Fibroblast of upper back skin (primary cell): ENCODE measurements around the gene DOCK10.

ENCODE experiments used
- DNase-seq: peaks from one replicate; pipeline ENCODE4 v3.0.0-alpha.2; 2013

The DOCK10 gene

GRCh38 chr2:225040856-225041206 is 1.4 kb downstream of the DOCK10 start:
- DNase-seq, result no peak

GRCh38 chr2:225040142-225040541 is 2.1 kb downstream of the DOCK10 start:
- peak; percentile 46 for DNase-seq

- no peak for DNase-seq
Measured at GRCh38 chr2:225038231-225038523, 4.1 kb downstream of the DOCK10 start.

- DNase-seq, result peak; percentile 60
Measured at GRCh38 chr2:225037415-225038230, 4.6 kb downstream of the DOCK10 start.

- no peak for DNase-seq
Measured at GRCh38 chr2:225036431-225036830, 5.8 kb downstream of the DOCK10 start.

- DNase-seq, result no peak
Measured at GRCh38 chr2:225033440-225034318, 8.6 kb downstream of the DOCK10 start.

- no peak for DNase-seq
Measured at GRCh38 chr2:225032246-225032645, 10.0 kb downstream of the DOCK10 start.

- no peak for DNase-seq
Measured at GRCh38 chr2:225031599-225031998, 10.7 kb downstream of the DOCK10 start.

- no peak for DNase-seq
Measured at GRCh38 chr2:225030893-225031292, 11.4 kb downstream of the DOCK10 start.

GRCh38 chr2:225030203-225030602 is 12.1 kb downstream of the DOCK10 start:
- no peak for DNase-seq

GRCh38 chr2:225028572-225028971 is 13.7 kb downstream of the DOCK10 start:
- no peak for DNase-seq

- no peak for DNase-seq
Measured at GRCh38 chr2:225027061-225027762, 15.1 kb downstream of the DOCK10 start.

GRCh38 chr2:225025917-225026571 is 16.2 kb downstream of the DOCK10 start:
- peak; percentile 96 for DNase-seq

GRCh38 chr2:225022188-225022587 is 20.1 kb downstream of the DOCK10 start:
- no peak for DNase-seq

- peak; percentile 71 for DNase-seq
Measured at GRCh38 chr2:225020168-225020849, 22.0 kb downstream of the DOCK10 start.

GRCh38 chr2:225019105-225019504 is 23.2 kb downstream of the DOCK10 start:
- no peak for DNase-seq

GRCh38 chr2:225017713-225018112 is 24.6 kb downstream of the DOCK10 start:
- peak; percentile 67 for DNase-seq

GRCh38 chr2:225017098-225017685 is 25.1 kb downstream of the DOCK10 start:
- no peak for DNase-seq

GRCh38 chr2:225013425-225014365 is 28.6 kb downstream of the DOCK10 start:
- DNase-seq, result no peak

- no peak for DNase-seq
Measured at GRCh38 chr2:225011585-225011984, 30.7 kb downstream of the DOCK10 start.

GRCh38 chr2:225010804-225011203 is 31.5 kb downstream of the DOCK10 start:
- DNase-seq, result peak; percentile 81
